Thyroid gland (tissue), 4 donors: ENCODE results near the gene VHLL.

Source experiments
- CTCF ChIP-seq, 6 experiments: fragments of 200-600 bp in 3 of 6; fragments of 450-650 bp in 3 of 6; sonication (generic) in 3 of 6; IDR thresholded peaks; one replicate each; pipeline ENCODE4 v1.5.1; 2016 to 2019; ENCODE audit warnings: antibody characterized with exemption in 6 of 6, mild to moderate bottlenecking in 2 of 6, inconsistent platforms in 1 of 6, moderate library complexity in 1 of 6
- POLR2A ChIP-seq, 2 donors: fragments of 450-650 bp; IDR thresholded peaks; one replicate each; pipeline ENCODE4 v1.6.1; 2017; ENCODE audit warnings: antibody characterized with exemption in 2 of 2, mild to moderate bottlenecking in 2 of 2, moderate library complexity in 1 of 2

- TF ChIP-seq CTCF (IDR thresholded peaks at IDR 0.05), result no peak
- no peak for TF ChIP-seq POLR2A (IDR thresholded peaks at IDR 0.05)
These were observed 35.8 kb downstream of the VHLL start for GRCh38 chr1:156263288-156263655.
